Ovary (tissue), 9 donors: ENCODE data around the gene AMBRA1. TPM values are rescaled to one million over a fixed set of nuclear protein-coding genes. Genes with fewer than 3 reads are reported as not detected.

ENCODE experiments used
- DNase-seq, 5 donors: peaks; one replicate each; pipeline ENCODE4 v3.0.0-alpha.2; 2019 to 2020
- H3K27ac ChIP-seq, 2 donors: fragments of 200-600 bp; one replicate each; pipeline versions ENCODE4 v1.5.1 to v1.8.0; 2019 to 2022
- H3K27me3 ChIP-seq: fragments of 200-600 bp; one replicate; pipeline ENCODE4 v1.8.0; 2022
- H3K36me3 ChIP-seq: fragments of 200-600 bp; sonication (generic); one replicate; pipeline ENCODE4 v1.5.1; 2019
- H3K4me1 ChIP-seq: one replicate; pipeline ENCODE4 v1.8.1; 2013; ENCODE audit warnings: mild to moderate bottlenecking, moderate library complexity; ENCODE audit not compliant: insufficient read depth
- H3K4me3 ChIP-seq: fragments of 200-600 bp; sonication (generic); one replicate; pipeline ENCODE4 v1.5.1; 2017
- H3K9me3 ChIP-seq, 2 donors: fragments of 200-600 bp in 1 of 2; sonication (generic) in 1 of 2; one replicate each; pipeline versions ENCODE4 v1.5.1 to v1.8.1; 2013 to 2019; ENCODE audit warnings: mild to moderate bottlenecking in 1 of 2, moderate library complexity in 1 of 2
- EP300 ChIP-seq: sonication (generic); formaldehyde crosslinking; IDR thresholded peaks from one replicate; pipeline ENCODE4 v1.6.1; 2017; ENCODE audit warnings: antibody characterized with exemption
- POLR2A ChIP-seq: fragments of 450-650 bp; IDR thresholded peaks from one replicate; pipeline ENCODE4 v1.6.1; 2017; ENCODE audit warnings: antibody characterized with exemption, mild to moderate bottlenecking, moderate library complexity
- WGBS, 3 donors: extraction: QIAGEN DNeasy Blood & Tissue Kit in 1 of 3; methylation state at CpG; one replicate each; pipeline versions ENCODE4 v1.1.5 to v1.1.7; 2013 to 2017; 5-methylcytosine and 5-hydroxymethylcytosine counted together
- intact Hi-C, 4 donors: fragments of 100-400 bp; cut with DNase I; formaldehyde crosslinking; loops; one replicate each; pipeline versions ENCODE4 v1.11.0 to v1.15.1; 2022 to 2023
- polyA plus RNA-seq, 2 donors: library from polyadenylated mRNA; stranded (reverse); fragments of 200-250 nt in 1 of 2; fragments of 350-450 nt in 1 of 2; fragmentation: Illumina TruSeq in 1 of 2; extraction: RNeasy Lipid Tissue Mini Kit (QIAGEN cat#74804) in 1 of 2; gene quantifications; one replicate each; pipeline ENCODE4 v1.2.3, GENCODE V29; 2013 to 2014
- total RNA-seq, 7 donors: library from RNA; depleted of rRNA in 2 of 7; stranded (reverse); fragments of >200 nt in 2 of 7; fragmentation: NEBNext Ultra II Directional in 3 of 7; extraction: Animal tissue kit (Norgen Biotek cat#: 25700) in 3 of 7; gene quantifications; one replicate each; pipeline versions ENCODE4 v1.1.0 to v1.2.4, GENCODE V29; 2016 to 2023
- TF ChIP-seq, protein P1 (sequence below), 3 donors: fragments of 450-650 bp in 2 of 3; fragments of 200-600 bp in 1 of 3; IDR thresholded peaks; one replicate each; pipeline versions ENCODE4 v1.5.1 to v1.8.0; 2016 to 2022; ENCODE audit warnings: antibody characterized with exemption in 3 of 3, mild to moderate bottlenecking in 1 of 3
- donor health status: DM: no; HTN: no; CAD: no; lungs with moderate emphysema.
- donor health status: DM: no; HTN: no; CAD: no.
- donor health status: Bipolar disorder and iron deficiency.
- donor health status: DM: yes; HTN: yes; CAD: no.
- donor health status: DM: no; HTN: no; CAD: no.
- donor health status: DM: yes; HTN: yes; CAD: no.

AMBRA1 gene
- total and polyA plus RNA-seq, 9 donors: 18.7 to 38.1 (median 30.1) TPM

DNA sequence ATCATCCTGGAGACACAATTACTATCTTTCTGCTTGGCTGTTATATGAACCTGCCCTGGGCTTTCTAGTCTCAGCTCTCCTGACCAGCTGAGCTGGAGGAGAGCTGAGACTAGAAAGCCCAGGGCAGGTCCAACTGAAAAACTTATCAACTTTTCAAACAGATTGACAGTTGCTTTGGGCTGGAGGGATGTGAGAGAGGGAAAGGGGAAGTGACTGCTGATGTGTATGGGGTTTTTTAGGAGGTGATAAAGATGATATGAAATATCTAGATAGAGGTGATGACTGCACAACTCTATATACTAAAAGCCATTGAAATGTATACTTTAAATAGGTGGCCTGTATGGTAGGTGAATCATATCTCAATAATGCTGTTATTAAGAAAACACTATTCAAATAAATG lies 142.1 kb downstream of the AMBRA1 start:
- DNase-seq: no peak
- intact Hi-C loops: no loop called here
- Histone ChIP-seq H3K9me3 (no peaks in the 10 kb centered on the region), H3K27me3 (no peaks in the 10 kb centered on the region), H3K36me3 (no peaks in the 10 kb centered on the region), H3K4me3 (no peak overlapping the region), H3K4me1 (peaks cover 5% of the 10 kb centered on the region), H3K27ac (no peak overlapping the region)
- TF ChIP-seq EP300: no peak
- TF ChIP-seq POLR2A: no peak
- TF ChIP-seq, protein P1, sequence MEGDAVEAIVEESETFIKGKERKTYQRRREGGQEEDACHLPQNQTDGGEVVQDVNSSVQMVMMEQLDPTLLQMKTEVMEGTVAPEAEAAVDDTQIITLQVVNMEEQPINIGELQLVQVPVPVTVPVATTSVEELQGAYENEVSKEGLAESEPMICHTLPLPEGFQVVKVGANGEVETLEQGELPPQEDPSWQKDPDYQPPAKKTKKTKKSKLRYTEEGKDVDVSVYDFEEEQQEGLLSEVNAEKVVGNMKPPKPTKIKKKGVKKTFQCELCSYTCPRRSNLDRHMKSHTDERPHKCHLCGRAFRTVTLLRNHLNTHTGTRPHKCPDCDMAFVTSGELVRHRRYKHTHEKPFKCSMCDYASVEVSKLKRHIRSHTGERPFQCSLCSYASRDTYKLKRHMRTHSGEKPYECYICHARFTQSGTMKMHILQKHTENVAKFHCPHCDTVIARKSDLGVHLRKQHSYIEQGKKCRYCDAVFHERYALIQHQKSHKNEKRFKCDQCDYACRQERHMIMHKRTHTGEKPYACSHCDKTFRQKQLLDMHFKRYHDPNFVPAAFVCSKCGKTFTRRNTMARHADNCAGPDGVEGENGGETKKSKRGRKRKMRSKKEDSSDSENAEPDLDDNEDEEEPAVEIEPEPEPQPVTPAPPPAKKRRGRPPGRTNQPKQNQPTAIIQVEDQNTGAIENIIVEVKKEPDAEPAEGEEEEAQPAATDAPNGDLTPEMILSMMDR (IDR thresholded peaks at IDR 0.05): no peak

DNA sequence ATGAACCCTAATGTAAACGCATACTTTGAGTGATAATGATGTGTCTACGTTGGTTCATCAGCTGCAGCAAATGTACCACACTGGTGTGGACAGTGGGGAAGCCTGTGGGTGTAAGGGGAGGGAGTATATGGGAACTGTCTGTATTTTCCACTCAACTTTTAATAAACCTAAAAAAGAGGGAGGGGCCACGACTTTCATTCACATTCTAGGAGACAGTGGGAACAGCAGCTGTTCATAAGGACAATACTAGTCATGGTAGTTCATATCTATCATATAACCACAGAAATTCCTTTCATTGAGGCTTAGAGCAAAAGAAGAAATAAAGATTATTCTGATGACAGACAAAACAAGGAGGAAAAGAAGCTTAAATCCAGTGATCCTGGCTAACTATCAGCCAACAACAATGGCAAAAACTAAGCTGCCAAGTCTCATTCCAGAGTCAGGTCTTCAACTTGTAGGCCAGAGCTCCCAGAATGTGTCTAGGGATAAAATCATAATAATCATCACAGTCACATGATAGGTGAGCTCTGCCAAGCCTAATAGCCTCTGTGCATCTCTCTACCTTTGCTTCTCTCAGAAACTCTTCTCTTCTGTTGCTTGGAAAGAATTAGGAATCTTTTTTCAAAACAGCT lies 142.9 kb downstream of the AMBRA1 start:
- intact Hi-C loops: no loop called here
- H3K4me3 ChIP-seq: no peak overlapping the region
- DNase-seq: no peak
- H3K27ac ChIP-seq: no peak overlapping the region
- 20 to 37% (median 27%) methylated on average over 3 of the region's 3 CpGs for WGBS, 3 donors
- H3K4me1 ChIP-seq: peaks cover 5% of the 10 kb centered on the region
- H3K36me3 ChIP-seq: no peaks in the 10 kb centered on the region
- TF ChIP-seq, protein P1 (IDR thresholded peaks at IDR 0.05): no peak
- TF ChIP-seq EP300 (no peak), POLR2A (no peak)
- no peaks in the 10 kb centered on the region for H3K9me3 ChIP-seq
- H3K27me3 ChIP-seq: no peaks in the 10 kb centered on the region

DNA sequence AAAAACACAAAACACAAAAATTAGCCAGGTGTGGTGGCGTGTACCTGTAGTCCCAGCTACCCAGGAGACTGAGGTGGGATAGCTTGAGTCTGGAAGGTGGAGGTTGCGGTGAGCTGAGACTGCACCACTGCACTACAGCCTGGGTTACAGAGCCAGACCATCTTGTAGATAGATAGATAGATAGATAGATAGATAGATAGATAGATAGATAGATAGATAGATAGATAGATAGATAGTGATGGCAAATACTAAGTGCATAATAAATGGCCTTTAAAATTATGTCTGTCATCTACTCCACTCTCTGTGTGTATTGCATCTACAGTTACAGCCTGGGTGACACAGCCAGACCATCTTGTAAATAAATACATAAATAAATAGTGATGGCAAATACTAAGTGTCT lies 146.3 kb downstream of the AMBRA1 start:
- 94 to 97% (median 95%) methylated on average over 2 of the region's 2 CpGs for WGBS, 3 donors
- Histone ChIP-seq H3K36me3 (no peaks in the 10 kb centered on the region), H3K27ac (no peak overlapping the region), H3K27me3 (no peaks in the 10 kb centered on the region), H3K4me3 (no peak overlapping the region), H3K9me3 (no peaks in the 10 kb centered on the region), H3K4me1 (peaks cover 5% of the 10 kb centered on the region)
- DNase-seq: no peak
- TF ChIP-seq, protein P1 (IDR thresholded peaks at IDR 0.05): no peak
- no peak for TF ChIP-seq EP300
- TF ChIP-seq POLR2A: no peak
- intact Hi-C loops: no loop called here

DNA sequence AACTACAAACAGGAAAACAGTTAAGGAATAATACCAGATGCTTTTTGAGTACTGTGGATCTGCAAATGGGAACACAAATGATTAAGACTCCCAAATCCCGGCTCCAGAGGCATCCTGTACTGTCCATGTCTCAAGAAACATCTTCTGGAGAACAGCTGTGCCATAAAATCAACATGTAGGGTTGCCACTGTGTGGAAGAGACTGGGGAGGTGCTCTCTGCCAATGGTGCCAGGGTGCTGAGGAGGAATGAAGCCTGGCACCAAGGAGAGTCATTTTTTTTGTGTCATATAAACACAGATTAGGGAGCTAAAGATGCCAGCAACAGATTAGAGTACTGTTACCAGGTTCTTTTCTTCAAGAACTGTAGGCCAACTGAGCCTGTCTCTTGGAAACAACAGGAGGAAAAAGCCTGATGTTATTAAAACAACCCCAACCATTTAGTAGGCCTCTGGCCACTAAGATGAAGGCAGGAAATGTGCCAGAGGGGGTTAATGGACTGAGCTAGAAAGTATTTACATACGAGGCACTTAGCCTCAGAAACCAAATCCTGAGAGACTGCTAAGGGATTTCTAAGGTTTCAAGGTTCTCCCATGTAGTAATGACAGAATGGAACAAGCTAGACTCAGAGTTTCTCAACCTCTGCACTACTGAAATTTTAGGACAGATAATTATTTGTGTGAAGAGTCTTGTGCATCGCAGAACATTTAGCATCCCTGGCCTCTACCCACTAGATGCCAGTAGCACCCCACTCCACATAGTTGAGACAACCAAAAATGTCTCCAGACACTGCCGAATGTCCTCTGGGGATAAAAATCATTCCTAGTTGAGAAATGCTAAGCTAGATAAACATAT lies 147.7 kb downstream of the AMBRA1 start:
- Histone ChIP-seq H3K36me3 (no peaks in the 10 kb centered on the region), H3K4me1 (peaks cover 5% of the 10 kb centered on the region), H3K27ac (no peak overlapping the region), H3K27me3 (no peaks in the 10 kb centered on the region), H3K4me3 (no peak overlapping the region), H3K9me3 (no peaks in the 10 kb centered on the region)
- intact Hi-C loops: no loop called here
- TF ChIP-seq POLR2A: no peak
- DNase-seq: no peak
- WGBS, 3 donors: 29 to 56% (median 32%) methylated on average over 4 of the region's 4 CpGs
